ENCODE data around the gene SPTBN1.

GRCh38 chr2:54490863-54491262, 34.7 kb downstream of the SPTBN1 start:
- TF ChIP-seq REST (IDR thresholded peaks at IDR 0.05) (no peak), CTCF (IDR thresholded peaks at IDR 0.05) (no peak), NR3C1 (IDR thresholded peaks at IDR 0.05) (no peak), CBX2 (IDR thresholded peaks at IDR 0.05; ENCODE audit: borderline replicate concordance, low read depth) (no peak), FOSL2 (IDR thresholded peaks at IDR 0.05) (no peak), FOSL2 (CRISPR knock-in tag; IDR thresholded peaks at IDR 0.05) (no peak), PBX3 (IDR thresholded peaks at IDR 0.05) (no peak), POLR2A (IDR thresholded peaks at IDR 0.05; ENCODE audit: low read length) (no peak), RAD21 (conservative IDR thresholded peaks at IDR 0.05 in 1 of 2, IDR thresholded peaks at IDR 0.05 in 1 of 2) (no peak)
